ENCODE data around the gene MAP7D1.

MAP7D1 gene

DNA sequence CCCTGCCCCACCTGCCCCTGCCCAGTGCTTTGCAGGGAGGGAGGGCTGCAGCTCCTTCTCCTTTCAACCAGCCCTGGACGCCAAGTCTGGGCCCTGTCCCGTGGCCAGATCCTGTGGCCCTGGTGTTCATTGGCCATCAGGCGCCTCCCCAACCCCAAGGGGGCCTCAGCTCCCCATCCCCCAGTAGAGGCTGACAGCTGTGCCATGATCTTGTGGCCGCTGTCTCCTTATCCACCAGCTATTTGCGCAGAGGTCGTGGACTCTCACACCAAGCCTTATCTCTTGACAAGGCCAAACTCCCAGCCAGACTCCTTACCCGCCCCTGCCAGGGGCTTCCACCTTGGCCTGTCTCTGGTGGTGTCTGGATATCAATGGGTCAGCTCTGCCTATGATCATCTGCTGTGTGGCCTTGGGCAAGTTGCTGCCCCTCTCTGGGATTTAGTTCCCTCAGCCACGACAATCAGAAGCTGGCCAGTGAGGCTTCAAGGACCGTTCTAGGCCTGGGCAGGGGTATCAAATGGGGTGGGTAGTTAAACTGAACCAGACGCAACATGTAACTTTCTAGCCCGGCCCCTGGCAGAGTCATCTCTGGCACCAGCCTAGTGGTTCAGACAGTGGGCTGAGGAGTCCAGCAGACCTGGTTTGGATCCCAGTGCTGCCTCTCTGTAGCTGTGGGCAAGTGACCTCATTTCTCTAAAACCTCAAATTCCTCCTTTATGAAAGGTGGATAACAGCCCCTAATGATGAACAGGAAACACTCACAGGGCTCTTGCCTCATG is 27.6 kb upstream of the MAP7D1 start:
- peak; percentile 60 for DNase-seq

DNA sequence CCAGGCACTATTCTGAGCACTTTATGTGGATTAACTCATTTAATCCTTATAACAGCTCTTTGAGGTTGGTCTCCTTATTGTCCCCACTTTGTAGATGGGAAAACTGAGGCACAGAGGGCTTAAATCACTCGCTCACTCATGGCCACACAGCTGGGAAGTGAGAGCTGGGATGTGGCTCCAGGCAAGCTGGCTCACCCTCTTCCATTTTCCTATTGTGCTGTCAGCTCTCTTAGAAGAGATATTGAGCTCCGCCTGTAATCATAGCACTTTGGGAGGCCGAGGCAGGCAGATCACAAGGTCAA is 27.1 kb upstream of the MAP7D1 start:
- no peak for DNase-seq

DNA sequence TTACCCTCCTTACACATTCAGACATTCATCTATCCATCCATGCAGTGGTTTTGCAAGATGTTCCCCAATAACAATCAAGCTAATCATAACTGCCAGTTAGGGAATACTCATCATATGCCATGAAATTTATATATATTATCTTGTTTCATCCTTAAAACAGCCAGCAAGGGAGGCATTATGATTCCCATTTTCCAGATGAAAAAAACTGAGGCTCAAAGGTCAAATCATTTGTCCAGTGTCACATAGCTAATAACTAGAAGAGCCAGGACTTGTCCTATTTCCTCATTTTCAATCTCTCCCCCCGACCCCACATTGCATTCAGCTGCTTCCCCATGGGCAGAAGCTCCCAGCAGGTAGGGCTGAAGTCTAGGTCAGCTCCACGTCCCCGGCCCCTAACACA is 23.9 kb upstream of the MAP7D1 start:
- no peak for DNase-seq

DNA sequence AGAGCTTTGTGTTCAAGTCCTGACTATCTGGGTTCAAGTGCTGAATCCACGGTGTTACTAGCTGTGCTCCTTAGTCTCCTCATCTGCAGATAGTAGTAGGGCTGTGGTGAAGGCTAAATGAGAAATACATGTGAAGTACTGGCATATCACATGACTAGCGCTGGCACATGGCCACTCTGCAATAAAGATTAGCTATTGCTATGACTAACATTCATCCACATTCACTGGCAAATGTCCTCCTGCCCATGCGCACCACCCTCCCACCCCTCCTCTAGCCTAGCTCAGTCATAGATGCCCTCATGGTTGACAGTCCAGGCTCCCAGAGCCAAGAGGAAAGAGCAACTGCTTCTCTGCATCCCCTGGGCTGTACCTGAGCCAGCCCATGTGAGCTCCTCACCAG is 22.5 kb upstream of the MAP7D1 start:
- DNase-seq, result peak; percentile 75

DNA sequence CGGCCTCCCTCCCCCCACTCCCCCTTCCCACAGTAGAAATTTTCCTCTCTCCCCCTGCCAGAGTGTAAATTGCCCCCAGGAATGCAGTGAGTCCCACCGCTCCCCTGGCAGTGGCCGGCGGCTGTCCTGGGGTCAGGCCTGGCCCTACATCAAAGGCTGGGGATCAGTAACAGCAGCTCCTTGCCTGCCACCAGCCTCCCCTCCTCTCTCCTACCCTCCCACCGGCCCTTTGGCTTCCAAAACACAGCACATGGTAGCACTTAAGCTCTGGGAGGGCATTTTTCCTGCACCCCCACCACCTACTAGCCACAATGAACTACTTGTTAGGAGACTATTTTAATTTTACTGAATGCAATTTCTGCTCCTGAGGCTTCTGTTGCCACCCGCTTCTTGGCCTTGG is 21.9 kb upstream of the MAP7D1 start:
- no peak for DNase-seq

DNA sequence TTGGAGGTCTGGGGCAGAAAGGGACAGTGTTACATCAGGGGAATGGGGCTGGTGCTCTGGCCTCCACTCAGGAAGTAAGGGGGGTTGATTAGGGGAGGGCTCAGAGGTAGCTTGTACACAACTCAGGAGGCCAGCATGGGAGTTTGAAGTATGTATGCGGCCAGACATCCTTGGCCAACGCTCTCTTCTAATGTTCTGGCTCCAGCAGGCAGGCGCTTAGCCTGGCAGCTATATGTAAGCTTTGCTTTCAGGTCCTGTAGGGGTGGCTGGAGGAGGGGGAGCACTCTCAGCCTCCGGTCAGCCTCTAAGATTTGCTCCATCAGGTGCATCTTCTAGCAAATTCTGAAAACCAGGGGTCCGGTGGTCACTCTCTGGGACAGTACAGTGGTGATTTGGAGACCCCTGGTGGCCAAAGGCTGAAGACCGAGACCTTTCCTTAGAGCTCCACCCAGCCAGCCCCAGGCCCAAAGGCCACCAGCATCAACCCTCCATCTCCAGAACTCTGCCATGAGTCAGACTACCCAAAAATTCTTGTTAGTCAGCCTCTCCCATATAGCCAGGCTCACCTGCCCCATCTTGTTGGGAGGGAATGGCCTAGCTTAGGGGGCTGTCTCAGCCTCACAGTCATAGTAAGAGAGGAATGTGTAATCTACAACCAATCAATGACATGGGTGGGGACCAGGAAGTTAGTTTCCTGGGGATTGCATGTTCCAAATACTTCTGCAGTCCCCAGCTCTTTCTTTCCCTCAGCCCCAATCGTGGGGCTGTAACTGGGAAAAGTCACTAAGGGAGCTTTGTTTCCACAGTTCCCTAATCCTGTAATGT is 21.2 kb upstream of the MAP7D1 start:
- DNase-seq, result peak; percentile 79

DNA sequence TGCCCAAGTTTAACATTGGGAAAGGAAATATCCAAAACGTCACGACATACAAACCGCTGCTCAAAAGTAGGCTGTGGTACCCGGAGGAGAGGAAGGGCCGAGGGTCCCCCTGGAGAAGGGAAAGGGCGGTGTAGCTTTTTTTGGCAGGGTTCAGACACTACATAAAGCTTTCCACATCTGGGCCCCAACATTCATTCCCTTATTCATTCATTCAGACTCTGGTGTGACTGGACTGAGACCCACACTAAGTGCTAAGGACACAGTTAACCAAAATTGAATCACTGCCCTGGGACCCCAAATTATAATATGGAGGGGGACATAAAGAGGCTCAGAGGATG is 20.7 kb upstream of the MAP7D1 start:
- no peak for DNase-seq

DNA sequence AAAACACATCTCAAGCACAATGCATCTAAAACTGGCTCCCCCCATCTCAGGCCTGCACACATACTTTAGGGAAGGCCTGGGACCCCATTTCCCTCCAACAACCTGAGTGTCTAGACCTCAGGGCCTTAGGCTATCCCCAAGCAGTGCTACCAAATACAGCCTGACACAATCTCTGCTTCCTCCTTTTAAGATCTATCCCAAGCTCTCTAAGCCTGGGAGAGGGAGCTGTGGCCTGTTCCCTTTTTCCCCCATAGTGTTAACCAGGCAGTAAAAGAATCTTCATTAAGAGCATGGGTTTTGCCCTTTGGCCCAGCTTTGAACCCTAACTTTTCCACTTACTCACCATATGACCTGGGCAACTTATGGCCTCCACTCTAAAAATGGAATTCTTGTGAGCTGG is 20.2 kb upstream of the MAP7D1 start:
- DNase-seq, result no peak

DNA sequence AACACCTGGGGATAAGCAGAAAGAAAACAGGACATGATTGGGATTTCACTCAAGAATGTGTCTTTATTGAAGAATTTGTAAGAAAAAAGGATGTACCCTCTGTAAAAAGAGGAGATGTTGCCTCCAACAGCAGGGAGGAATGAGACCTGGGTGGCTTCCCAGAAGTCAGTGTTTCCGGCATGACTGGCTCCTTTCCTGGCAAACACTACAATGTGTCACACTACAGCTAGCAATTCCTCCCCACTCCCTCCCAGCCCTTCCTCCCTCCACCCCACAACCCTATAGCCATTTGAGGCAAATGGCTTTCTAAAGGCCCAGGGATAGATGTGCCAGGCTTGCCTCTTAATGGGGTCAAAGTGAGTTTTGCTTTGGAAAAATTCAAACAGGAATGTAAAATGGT is 19.4 kb upstream of the MAP7D1 start:
- no peak for DNase-seq

DNA sequence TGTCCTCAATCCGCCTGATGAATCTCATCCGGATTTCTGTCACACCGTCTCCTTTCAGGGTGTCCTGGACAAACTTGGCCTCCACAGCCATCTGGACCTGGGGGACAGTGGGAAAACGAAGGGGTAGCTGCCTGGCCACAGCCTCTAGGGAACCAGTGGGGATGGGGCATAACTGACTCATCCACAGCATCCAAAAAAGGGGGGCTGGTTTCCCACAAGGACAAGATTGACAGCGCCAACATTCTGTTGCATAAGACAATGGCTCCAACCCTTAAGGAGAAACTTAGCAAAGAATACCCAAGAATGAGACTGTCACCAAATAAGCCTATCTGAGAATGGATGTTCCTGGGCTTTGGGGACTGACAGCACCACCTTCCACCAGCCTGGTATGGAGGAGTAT is 18.7 kb upstream of the MAP7D1 start:
- no peak for DNase-seq

DNA sequence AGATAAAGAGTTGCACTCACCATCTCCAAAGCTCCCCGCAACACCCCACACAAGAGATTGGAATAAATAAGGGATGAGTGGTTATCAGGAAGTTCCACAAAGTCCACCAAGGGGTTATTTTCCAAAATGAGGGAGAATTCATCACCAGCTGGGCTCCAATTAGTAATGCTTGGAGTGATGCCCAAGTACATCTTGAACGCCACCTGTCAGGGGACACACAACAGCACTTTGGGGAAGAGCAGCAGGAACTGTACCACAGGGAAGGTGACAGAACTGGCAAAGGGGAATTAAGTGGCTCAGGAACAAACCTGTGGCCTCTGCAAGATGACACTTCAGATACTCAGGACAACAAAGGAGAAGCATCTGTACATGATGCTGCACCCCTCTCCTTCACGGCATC is 18.2 kb upstream of the MAP7D1 start:
- no peak for DNase-seq

DNA sequence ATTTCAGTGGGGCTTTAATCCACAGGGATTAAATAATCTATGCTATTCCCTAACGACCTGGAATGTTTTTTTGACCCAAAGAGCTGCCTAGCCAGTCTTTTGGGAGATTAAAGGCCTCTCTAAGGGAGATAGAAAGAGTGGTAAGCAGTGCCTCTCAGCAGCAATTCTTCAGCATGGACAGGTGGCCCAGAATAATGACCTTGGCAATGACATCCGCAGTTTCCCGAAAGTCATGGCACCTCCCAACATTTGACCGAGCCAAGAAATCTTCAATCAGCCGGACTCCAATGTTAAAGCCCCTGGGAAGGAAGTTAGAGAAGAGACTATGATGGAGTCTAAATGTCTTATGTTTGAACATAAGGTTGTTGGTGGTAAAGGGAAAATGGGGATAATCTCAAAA is 16.4 kb upstream of the MAP7D1 start:
- no peak for DNase-seq

DNA sequence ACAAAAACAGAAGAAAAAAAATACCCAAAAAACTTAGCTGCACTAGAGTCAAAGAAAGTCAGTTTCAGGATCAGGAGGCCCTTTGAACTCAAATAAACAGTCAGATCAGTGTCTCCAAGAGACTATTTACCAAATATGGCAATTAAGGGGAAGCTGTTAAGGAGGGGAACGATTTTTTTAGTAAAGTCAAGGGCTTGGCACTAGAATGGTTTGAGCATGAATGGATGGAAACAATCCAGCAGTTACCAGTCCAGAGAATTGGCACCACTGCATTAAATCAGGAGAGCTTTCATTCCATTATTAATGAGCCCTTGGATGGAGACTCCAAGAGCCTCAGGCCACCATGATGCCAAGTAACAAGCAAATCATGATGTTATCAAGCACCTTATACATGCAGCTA is 13.8 kb upstream of the MAP7D1 start:
- no peak for DNase-seq

DNA sequence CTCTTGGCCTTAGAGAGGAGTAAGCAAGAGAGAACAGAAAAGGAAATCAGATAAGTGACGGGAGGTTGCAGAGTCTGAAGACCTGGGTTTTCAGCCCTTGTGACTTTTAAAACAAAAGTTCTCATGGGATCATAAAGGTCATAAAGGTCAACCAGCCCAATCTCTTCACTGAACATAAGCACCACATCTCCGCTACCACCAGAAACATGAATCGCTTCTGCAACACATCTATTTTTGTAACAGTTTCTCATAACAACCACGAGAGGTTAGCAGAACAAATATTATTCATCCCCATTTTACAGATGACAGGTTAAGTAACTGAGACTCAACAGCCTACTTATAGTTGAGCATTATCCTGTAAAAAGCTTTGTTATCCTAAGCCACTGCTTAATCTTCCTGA is 12.5 kb upstream of the MAP7D1 start:
- DNase-seq, result no peak

DNA sequence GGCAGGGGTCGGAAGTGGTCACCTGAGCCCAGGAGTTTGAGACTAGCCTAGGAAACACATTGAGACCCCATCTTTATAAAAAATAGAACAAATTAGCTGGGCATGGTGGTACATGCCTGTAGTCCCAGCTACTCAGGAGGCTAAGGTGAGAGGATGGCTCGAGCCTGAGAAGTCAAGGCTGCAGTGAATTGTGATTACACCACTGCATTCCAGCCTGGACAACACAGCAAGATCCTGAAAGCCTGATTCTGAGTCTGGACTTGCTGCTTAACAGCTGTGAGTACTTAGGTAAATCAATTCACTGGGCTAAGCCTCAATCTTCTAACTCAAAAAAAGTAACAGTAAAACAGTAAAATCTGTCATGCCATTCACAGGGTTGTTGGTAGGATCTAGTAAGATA is 11.5 kb upstream of the MAP7D1 start:
- no peak for DNase-seq

DNA sequence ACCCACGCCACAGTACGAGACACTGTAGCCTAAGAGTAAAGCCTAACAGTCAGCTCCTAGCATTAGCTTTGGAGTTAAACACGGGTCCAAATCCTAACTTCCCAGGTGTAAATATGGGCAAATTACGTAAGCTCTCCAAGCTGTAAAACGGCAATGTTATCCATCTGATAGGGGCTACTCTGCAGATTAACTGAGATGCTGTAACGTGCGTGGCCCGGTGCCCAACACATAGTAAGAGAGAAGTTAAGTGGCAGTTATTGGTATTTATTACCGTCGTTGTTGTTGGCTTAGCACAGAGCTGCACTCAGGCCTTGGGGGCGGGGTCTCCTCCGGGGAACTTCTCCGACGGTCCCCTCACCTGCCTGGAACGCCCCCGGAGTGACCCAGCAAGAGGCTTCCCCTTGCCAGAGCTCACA is 7.1 kb upstream of the MAP7D1 start:
- DNase-seq, result no peak

DNA sequence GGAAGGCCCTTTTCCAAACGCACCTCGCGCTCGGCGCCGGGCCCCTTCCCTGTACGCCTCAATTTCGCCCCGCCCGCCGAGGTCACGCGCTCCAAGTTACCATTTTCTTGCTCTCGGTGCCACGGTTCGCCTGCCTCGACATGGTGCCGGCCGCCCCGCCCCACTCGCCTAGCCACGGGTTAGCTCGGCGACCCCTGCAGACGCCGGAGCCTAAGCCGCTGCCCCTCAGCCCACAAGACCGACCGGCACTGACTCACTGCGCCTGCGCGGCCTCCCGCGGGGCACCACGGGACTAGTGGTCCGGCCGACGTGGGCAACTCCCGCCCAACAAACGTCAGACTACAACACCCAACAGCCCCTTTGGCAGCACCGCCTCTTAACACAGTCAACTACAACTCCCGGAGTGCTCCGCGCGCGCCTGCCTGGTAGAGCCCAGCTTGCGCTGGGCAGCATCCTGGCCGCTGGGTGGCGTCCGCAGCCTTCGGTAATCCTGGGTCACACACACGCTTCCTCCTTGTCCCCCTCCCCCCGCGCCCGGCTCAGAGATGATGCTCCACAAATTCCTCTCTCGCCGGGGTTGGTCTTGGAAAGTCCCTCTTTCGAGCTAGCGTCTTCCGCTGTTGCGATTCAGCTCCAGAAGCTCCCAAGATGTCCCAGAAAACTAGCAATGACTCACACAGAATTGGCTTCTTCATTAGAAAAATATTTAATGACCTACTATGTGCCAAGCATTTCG is 6.6 kb upstream of the MAP7D1 start, which contains the start of gene TRAPPC3:
TSS of gene TRAPPC3 (minus strand) at position 250 of the 736 bp plus-strand sequence. CDS start at position 142, 108 bp downstream.
- peak; percentile 99 for DNase-seq

DNA sequence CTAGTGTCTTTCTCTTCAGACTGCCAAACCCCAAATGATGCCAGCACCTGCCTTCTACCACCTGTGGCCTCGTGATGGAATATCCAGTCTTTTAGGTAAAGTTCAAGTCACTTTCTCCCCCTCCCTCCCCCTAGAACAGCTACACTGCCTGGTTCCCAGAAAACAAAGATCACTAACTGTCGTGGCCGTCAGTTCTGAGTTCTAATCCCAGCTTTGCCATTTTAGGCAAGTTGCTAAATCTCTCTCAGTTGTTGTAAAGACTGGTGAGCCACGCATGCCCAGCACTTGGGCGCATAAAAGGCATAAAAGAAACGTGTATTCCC is 6.0 kb upstream of the MAP7D1 start:
- DNase-seq, result no peak

DNA sequence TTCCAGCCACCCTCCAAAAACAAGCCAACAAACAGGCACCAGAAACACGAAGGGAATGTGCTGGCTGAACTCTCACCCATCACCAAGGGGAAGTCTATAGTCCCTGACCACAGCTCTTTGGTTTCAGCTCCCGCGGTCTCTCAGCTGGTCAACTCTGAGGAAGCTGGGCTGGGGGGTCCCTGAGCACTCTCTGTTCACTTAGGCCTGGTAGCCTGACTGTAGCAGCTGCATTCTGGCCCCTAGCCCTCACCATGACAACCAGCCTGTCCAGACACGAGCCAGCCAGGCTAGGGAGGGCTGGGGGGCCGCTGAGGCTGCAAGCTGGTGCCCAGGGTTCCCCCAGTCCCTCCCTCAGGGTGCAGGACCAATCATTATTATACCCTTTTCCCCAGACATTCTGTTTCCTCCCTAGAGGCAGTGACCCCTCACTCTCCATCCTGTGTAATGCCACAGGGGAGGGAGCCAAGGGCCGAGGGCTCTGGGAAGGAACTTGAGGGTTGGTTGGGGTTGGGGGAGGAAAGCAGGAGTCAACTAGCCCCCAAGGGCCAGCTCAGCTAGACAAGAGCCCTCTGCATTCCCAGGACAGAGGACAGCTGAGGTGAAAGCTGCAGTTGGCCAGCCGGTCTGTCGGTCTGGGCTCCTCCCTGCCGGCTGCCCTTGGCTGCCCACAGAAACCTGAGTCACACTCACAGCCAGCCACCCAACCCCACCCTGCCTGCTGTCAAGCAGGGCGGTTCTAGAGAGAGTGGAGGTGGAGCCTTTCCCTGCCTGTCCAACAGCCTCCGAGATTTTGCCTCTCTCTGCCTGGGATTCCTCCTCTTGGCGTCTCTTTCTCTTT is 5.4 kb upstream of the MAP7D1 start:
- DNase-seq, result peak; percentile 95

DNA sequence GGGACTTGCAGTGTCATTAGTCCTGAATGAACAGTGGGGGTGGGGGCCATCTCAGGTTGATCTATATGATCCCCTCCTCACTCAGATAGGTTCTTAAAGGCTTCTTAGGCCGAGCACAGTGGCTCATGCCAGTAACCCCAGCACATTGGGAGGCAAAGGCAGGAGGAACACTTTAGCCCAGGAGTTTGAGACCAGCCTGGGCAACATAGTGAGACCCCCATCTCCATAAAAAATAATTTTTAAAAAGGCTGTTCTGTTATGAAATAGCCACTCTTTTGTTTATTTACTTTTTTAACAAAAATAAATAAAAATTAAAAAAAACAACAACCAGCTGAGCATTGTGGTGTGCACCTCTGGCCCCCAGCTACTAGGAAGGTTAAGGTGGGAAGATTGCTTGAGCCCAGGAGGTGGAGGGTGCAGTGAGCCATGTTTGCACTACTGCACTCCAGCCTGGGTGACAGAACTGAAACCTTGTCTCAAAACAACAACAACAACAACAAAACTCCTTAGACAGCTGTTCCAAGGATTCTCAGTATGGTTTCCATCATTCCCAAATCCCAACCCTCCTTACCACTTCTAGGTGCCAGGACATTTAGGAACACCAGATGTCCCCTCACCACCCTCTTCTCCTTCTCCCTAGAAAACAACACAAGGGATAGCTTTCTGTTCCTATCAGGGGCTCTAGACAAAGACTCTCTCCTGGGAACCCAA is 4.7 kb upstream of the MAP7D1 start:
- DNase-seq, result peak; percentile 44

DNA sequence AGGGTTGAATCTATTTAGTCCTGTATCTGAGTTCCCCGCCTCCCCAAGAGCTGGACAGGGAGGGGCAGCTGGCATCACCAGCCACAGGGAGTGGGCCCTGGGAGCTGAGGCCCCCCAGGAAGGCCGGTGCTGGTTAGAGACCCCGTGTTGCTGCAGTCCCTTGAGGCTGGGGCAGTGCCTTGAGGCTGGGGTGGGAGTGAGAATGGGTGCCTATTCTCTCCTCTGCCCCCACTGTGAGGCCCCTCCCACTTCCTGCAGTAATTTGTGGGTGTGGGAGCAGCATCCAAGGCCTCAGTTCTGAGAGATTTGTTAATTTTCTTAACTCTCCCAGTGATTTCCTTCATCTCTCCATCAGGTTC is 4.1 kb upstream of the MAP7D1 start:
- DNase-seq, result peak; percentile 40

DNA sequence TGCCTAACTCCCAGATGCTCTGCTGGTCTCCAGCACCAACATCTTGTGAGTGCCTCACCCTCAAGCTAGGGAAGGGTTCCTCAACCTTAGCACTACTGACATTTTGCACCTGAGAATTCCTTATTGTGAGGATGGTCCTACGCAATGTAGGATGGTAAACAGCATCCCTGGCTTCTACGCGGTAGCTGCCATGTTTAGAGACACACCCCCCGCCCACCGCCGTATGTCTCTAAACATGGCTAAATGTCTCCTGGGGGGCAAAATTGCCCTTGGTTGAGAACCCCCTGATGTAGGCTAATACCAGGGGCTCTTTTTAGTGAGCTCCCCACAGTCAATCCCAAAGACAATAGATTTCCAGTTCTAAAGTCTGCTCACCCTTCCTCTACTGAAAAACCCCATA is 2.5 kb upstream of the MAP7D1 start:
- no peak for DNase-seq

DNA sequence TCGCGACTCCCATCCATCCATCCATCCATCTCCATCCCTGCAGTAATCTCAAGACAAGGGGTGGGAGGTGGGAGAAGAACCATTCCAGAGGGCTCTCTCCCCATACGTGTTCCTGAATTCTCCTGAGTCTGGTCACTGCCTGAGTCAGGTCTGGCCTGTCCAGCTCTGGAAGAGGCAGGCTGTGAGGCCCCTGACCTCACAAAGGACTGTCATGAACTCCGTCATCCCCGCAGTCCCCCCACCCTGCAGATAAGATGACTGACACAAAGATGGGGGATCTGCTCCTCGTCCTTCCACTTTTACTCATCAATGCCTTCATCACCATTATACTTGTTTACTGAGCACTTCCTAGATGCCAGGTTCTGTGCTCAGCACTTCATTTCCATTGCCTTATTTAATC is 1.6 kb upstream of the MAP7D1 start:
- no peak for DNase-seq

All from OCI-M1 (cell line).